Left ventricle myocardium superior (tissue), 1 donor: Measurements from ENCODE around the gene DYNLT3. TPM values are rescaled to one million over a fixed set of nuclear protein-coding genes. Genes with fewer than 3 reads are reported as not detected.

Experiments
- ATAC-seq: fragments of 200-7000 bp; cut with Tn5 transposase; one replicate; pipeline ENCODE4 v1.9.1; 2020; ENCODE audit warnings: mild to moderate bottlenecking, moderate library complexity
- DNase-seq: peaks from one replicate; pipeline ENCODE4 v3.0.0-alpha.2; 2020
- intact Hi-C: fragments of 100-400 bp; cut with micrococcal nuclease; formaldehyde crosslinking; loops from one replicate; pipeline ENCODE4 v1.11.0; 2022
- long read RNA-seq: library from polyadenylated mRNA; unstranded; transcript quantifications from one replicate; pipeline ENCODE4 v2.0.0, GENCODE V29; 2021
- total RNA-seq: library from RNA; stranded (reverse); fragmentation: NEBNext Ultra II Directional; extraction: Animal tissue kit (Norgen Biotek cat#: 25700); gene quantifications from one replicate; pipeline ENCODE4 v1.2.1, GENCODE V29; 2021
- donor health status: DM: no; HTN: yes; CAD: no; lungs with severe emphysema.

DYNLT3 gene
- 14.0 TPM for total RNA-seq
- long read RNA-seq, transcript DYNLT3-201 (5 exons, 2,217 nt), result major isoform, 43 of 43 reads
- long read RNA-seq, partial matches to known transcripts, result 0 of 43 reads
- long read RNA-seq, other reads (novel, unspliced or antisense), result 0 of 43 reads

GRCh38 chrX:37846934-37847732 is at the start of gene DYNLT3:
Gene DYNLT3 (minus strand): TSS chrX:37847571. CDS start chrX:37847510, 61 bp downstream.
- ATAC-seq, result peak; percentile 100
- DNase-seq, result peak; percentile 91
- intact Hi-C loops, result no loop called here

GRCh38 chrX:37896511-37896890 is 49.1 kb upstream of the DYNLT3 start:
- DNase-seq (no peak), ATAC-seq (no peak)
- intact Hi-C loops, result no loop called here

GRCh38 chrX:37895795-37896510 is 48.6 kb upstream of the DYNLT3 start:
- intact Hi-C loops, result no loop called here

GRCh38 chrX:37894725-37895124 is 47.4 kb upstream of the DYNLT3 start:
- intact Hi-C loops, result no loop called here
- ATAC-seq (no peak), DNase-seq (no peak)

More at GRCh38 chrX:37895795-37896510, 48.6 kb upstream of the DYNLT3 start:
- DNase-seq (no peak), ATAC-seq (no peak)

GRCh38 chrX:37888010-37888409 is 40.6 kb upstream of the DYNLT3 start:
- ATAC-seq (no peak), DNase-seq (no peak)
- intact Hi-C loops, result no loop called here

- ATAC-seq (no peak), DNase-seq (no peak)
- intact Hi-C loops, result no loop called here
These were observed 40.0 kb upstream of the DYNLT3 start for GRCh38 chrX:37887347-37887746.

GRCh38 chrX:37883196-37883595 is 35.8 kb upstream of the DYNLT3 start:
- intact Hi-C loops, result no loop called here
- DNase-seq (no peak), ATAC-seq (no peak)

- no peak for DNase-seq
- ATAC-seq, result no peak
- intact Hi-C loops, result no loop called here
These were observed 32.3 kb upstream of the DYNLT3 start for GRCh38 chrX:37879692-37880091.

- ATAC-seq, result no peak
- intact Hi-C loops, result no loop called here
- no peak for DNase-seq
These were observed 29.3 kb upstream of the DYNLT3 start for GRCh38 chrX:37876716-37877115.

- DNase-seq (no peak), ATAC-seq (no peak)
- intact Hi-C loops, result no loop called here
These were observed 28.3 kb upstream of the DYNLT3 start for GRCh38 chrX:37875675-37876074.

GRCh38 chrX:37873220-37873619 is 25.8 kb upstream of the DYNLT3 start:
- intact Hi-C loops, result no loop called here
- DNase-seq, result no peak
- ATAC-seq, result no peak

GRCh38 chrX:37872303-37872655 is 24.9 kb upstream of the DYNLT3 start:
- no peak for DNase-seq
- intact Hi-C loops, result no loop called here
- no peak for ATAC-seq

GRCh38 chrX:37871626-37872302 is 24.4 kb upstream of the DYNLT3 start:
- intact Hi-C loops, result no loop called here
- peak; percentile 84 for ATAC-seq
- DNase-seq, result peak; percentile 23

- ATAC-seq (no peak), DNase-seq (no peak)
- intact Hi-C loops, result no loop called here
These were observed 20.3 kb upstream of the DYNLT3 start for GRCh38 chrX:37867536-37868153.

- no peak for DNase-seq
- intact Hi-C loops, result no loop called here
- ATAC-seq, result no peak
These were observed 16.4 kb upstream of the DYNLT3 start for GRCh38 chrX:37863728-37864127.

GRCh38 chrX:37862851-37863250 is 15.5 kb upstream of the DYNLT3 start:
- DNase-seq (no peak), ATAC-seq (no peak)
- intact Hi-C loops, result no loop called here

GRCh38 chrX:37860721-37861120 is 13.3 kb upstream of the DYNLT3 start:
- intact Hi-C loops, result no loop called here
- DNase-seq (no peak), ATAC-seq (no peak)

GRCh38 chrX:37854748-37855147 is 7.4 kb upstream of the DYNLT3 start:
- ATAC-seq (no peak), DNase-seq (no peak)
- intact Hi-C loops, result no loop called here

- intact Hi-C loops, result no loop called here
- ATAC-seq (no peak), DNase-seq (no peak)
These were observed 6.8 kb upstream of the DYNLT3 start for GRCh38 chrX:37854148-37854547.
